Spleen (tissue), 11 donors: Measurements from ENCODE around the gene RNPEPL1. TPM values are rescaled to one million over a fixed set of nuclear protein-coding genes. Genes with fewer than 3 reads are reported as not detected.

Experiments used
- DNase-seq: peaks from one replicate; pipeline ENCODE4 v3.0.0-alpha.2; 2020
- H3K27ac ChIP-seq, 8 donors: fragments of 200-600 bp; sonication (generic) in 7 of 8; 1 replicate in 4 of 8; 2 replicates in 4 of 8; pipeline versions ENCODE4 v1.5.0 to v1.8.0; 2016 to 2021; ENCODE audit warnings: inconsistent platforms in 4 of 8, mild to moderate bottlenecking in 4 of 8, moderate library complexity in 1 of 8
- H3K27me3 ChIP-seq, 7 donors: fragments of 200-600 bp; sonication (generic) in 6 of 7; replicated peaks in 1 of 7; 1 replicate in 4 of 7; 2 replicates in 3 of 7; pipeline versions ENCODE4 v1.5.0 to v1.8.0; 2016 to 2021; ENCODE audit warnings: inconsistent platforms in 3 of 7, mild to moderate bottlenecking in 1 of 7
- H3K36me3 ChIP-seq, 6 donors: fragments of 200-600 bp; sonication (generic) in 5 of 6; 1 replicate in 4 of 6; 2 replicates in 2 of 6; pipeline versions ENCODE4 v1.5.0 to v1.8.0; 2016 to 2021; ENCODE audit warnings: inconsistent platforms in 2 of 6
- H3K4me1 ChIP-seq, 6 donors: fragments of 200-600 bp; sonication (generic) in 5 of 6; 1 replicate in 3 of 6; 2 replicates in 3 of 6; pipeline versions ENCODE4 v1.5.0 to v1.8.0; 2016 to 2021; ENCODE audit warnings: inconsistent platforms in 3 of 6
- H3K4me3 ChIP-seq, 8 donors: fragments of 200-600 bp; sonication (generic) in 7 of 8; 1 replicate in 4 of 8; 2 replicates in 4 of 8; pipeline versions ENCODE4 v1.5.0 to v1.8.0; 2016 to 2021; ENCODE audit warnings: inconsistent platforms in 4 of 8, mild to moderate bottlenecking in 4 of 8, moderate library complexity in 2 of 8
- H3K9me3 ChIP-seq, 8 donors: fragments of 200-600 bp; sonication (generic) in 7 of 8; 1 replicate in 4 of 8; 2 replicates in 4 of 8; pipeline versions ENCODE4 v1.5.0 to v1.8.0; 2016 to 2021; ENCODE audit warnings: inconsistent platforms in 4 of 8
- POLR2A ChIP-seq, 3 donors: fragments of 450-650 bp; IDR thresholded peaks; one replicate each; pipeline ENCODE4 v1.5.1; 2017; ENCODE audit warnings: antibody characterized with exemption in 3 of 3, mild to moderate bottlenecking in 1 of 3
- POLR2AphosphoS5 ChIP-seq, 3 donors: sonication (generic); formaldehyde crosslinking; IDR thresholded peaks; one replicate each; pipeline ENCODE4 v1.5.1; 2017; ENCODE audit warnings: antibody characterized with exemption in 3 of 3
- WGBS, 5 donors: extraction: QIAGEN DNeasy Blood & Tissue Kit in 3 of 5; methylation state at CpG; one replicate each; pipeline versions ENCODE4 v1.1.5 to v1.1.7; 2013 to 2018; 5-methylcytosine and 5-hydroxymethylcytosine counted together
- intact Hi-C: fragments of 100-400 bp; cut with DNase I; formaldehyde crosslinking; loops from one replicate; pipeline ENCODE4 v1.15.0; 2023; ENCODE audit warnings: low total_unique reads
- polyA plus RNA-seq, 3 donors: library from polyadenylated mRNA; stranded (reverse); fragments of 200-250 nt; gene quantifications; one replicate each; pipeline ENCODE4 v1.2.1, GENCODE V29; 2013
- total RNA-seq, 7 donors: library from RNA; depleted of rRNA in 3 of 7; stranded (reverse); fragments of >200 nt in 3 of 7; fragmentation: NEBNext Ultra II Directional in 4 of 7; extraction: Animal tissue kit (Norgen Biotek cat#: 25700) in 4 of 7; gene quantifications; one replicate each; pipeline versions ENCODE4 v1.1.0 to v1.2.1, GENCODE V29; 2016 to 2021
- TF ChIP-seq, protein P1 (sequence below), 11 experiments: fragments of 200-600 bp in 7 of 11; fragments of 450-650 bp in 4 of 11; sonication (generic) in 4 of 11; IDR thresholded peaks in 8 of 11; conservative IDR thresholded peaks in 3 of 11; 1 replicate in 7 of 11; 2 replicates in 4 of 11; pipeline versions ENCODE4 v1.4.0 to v1.8.0; 2016 to 2021; ENCODE audit warnings: antibody characterized with exemption in 11 of 11, inconsistent platforms in 4 of 11, mild to moderate bottlenecking in 1 of 11
- donor health status: healthy with polysubstance abuse.
- donor health status: DM: no; HTN: no; CAD: no; lungs with moderate emphysema.
- donor health status: DM: no; HTN: no; CAD: no.
- donor health status: Bipolar disorder and iron deficiency.
- donor health status: healthy.
- donor health status: DM: no; HTN: no; CAD: no.
- donor health status: DM: yes; HTN: yes; CAD: no.

RNPEPL1 gene
- total and polyA plus RNA-seq, 10 donors = 57.2 to 165 (median 87.4) TPM

DNA sequence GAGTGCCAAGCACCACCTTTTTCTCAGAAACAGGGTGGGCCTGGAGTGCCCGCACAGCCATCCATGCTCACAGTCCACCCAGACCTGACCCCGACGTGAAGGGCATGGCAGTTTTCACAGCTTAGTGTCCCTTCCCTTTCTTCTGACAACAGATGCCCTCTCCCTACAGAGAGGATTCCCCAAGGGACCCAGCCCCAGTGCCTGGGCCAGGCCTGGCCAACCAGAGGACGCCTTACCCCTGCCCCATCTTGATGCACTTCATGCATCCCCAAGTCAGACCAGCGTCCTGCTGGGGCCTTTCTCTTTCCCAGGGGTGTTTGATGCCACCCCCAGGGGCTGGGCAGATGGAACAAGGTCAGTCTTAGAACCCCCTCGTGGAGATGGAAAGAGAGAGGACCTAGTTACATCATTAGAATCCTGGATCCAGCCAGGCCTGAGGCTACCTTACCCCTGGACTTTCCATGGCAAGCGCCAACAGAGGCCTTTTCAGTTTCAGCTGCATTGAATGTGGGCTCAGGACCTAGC is 14.3 kb upstream of the RNPEPL1 start:
- intact Hi-C loops = no loop called here
- Histone ChIP-seq H3K4me3 (no peak overlapping the region), H3K4me1 (peaks cover 19 to 53% (median 34%) of the 10 kb centered on the region in 6 donors), H3K27ac (no peak overlapping the region), H3K36me3 (peaks cover 0 to 67% (median 22%) of the 10 kb centered on the region in 6 donors), H3K27me3 (peaks cover 0 to 7% (median 0%) of the 10 kb centered on the region in 7 donors), H3K9me3 (peaks cover 0 to 12% (median 3%) of the 10 kb centered on the region in 8 donors)
- TF ChIP-seq POLR2A (IDR thresholded peaks at IDR 0.05) = no peak
- TF ChIP-seq POLR2AphosphoS5 (IDR thresholded peaks at IDR 0.05) = no peak
- TF ChIP-seq, protein P1, sequence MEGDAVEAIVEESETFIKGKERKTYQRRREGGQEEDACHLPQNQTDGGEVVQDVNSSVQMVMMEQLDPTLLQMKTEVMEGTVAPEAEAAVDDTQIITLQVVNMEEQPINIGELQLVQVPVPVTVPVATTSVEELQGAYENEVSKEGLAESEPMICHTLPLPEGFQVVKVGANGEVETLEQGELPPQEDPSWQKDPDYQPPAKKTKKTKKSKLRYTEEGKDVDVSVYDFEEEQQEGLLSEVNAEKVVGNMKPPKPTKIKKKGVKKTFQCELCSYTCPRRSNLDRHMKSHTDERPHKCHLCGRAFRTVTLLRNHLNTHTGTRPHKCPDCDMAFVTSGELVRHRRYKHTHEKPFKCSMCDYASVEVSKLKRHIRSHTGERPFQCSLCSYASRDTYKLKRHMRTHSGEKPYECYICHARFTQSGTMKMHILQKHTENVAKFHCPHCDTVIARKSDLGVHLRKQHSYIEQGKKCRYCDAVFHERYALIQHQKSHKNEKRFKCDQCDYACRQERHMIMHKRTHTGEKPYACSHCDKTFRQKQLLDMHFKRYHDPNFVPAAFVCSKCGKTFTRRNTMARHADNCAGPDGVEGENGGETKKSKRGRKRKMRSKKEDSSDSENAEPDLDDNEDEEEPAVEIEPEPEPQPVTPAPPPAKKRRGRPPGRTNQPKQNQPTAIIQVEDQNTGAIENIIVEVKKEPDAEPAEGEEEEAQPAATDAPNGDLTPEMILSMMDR (IDR thresholded peaks at IDR 0.05 in 8 of 11, conservative IDR thresholded peaks at IDR 0.05 in 3 of 11) = no peak
- WGBS, 5 donors = 89 to 96% (median 93%) methylated on average over 7 of the region's 7 CpGs
- peak; percentile 56 for DNase-seq

DNA sequence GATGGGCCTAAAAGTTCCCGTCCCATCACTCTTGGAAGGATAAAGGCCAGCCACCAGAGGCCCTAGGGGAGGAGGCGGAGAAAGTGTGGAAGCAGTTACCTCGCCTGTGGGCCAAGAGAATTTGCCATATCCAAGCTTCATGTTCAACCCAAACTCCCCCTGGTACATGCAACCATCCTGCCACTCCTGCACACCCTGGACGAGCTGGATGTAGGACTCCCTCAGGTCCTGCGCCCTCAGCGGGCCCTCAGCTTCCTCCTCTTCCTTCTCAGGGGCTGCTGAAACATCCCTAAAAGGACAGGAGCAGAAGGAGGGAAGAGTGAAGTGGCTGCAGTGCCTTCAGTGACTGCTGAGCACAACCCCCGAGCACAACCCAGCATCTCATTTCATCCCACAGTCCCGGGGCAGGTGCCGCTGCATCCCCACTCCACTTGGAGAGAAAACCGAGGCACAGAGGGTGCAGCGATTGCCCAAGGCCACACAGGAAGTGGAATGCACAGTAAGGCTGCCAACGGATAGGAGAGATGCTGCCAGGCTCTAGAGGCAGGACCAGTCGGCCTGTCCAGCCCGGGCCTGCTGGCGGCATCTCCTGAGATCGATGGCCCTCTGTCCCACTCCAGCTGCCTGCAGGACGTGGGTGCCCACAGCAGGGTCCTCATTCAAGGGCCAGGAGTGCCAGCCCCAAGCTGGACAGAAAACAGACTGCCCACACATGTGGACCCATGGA is 13.4 kb upstream of the RNPEPL1 start:
- TF ChIP-seq POLR2AphosphoS5 (IDR thresholded peaks at IDR 0.05) = no peak
- TF ChIP-seq, protein P1 (IDR thresholded peaks at IDR 0.05 in 8 of 11, conservative IDR thresholded peaks at IDR 0.05 in 3 of 11) = no peak
- no peak for TF ChIP-seq POLR2A (IDR thresholded peaks at IDR 0.05)
- 86 to 92% (median 89%) methylated on average over 10 to 17 of the region's 17 CpGs for WGBS, 5 donors
- Histone ChIP-seq H3K4me1 (peaks cover 28 to 62% (median 43%) of the 10 kb centered on the region in 6 donors), H3K36me3 (peaks cover 0 to 68% (median 22%) of the 10 kb centered on the region in 6 donors), H3K4me3 (no peak overlapping the region), H3K27ac (no peak overlapping the region), H3K27me3 (peaks cover 0 to 7% (median 0%) of the 10 kb centered on the region in 7 donors), H3K9me3 (peaks cover 0 to 12% (median 3%) of the 10 kb centered on the region in 8 donors)
- DNase-seq = peak; percentile 73
- intact Hi-C loops = no loop called here

DNA sequence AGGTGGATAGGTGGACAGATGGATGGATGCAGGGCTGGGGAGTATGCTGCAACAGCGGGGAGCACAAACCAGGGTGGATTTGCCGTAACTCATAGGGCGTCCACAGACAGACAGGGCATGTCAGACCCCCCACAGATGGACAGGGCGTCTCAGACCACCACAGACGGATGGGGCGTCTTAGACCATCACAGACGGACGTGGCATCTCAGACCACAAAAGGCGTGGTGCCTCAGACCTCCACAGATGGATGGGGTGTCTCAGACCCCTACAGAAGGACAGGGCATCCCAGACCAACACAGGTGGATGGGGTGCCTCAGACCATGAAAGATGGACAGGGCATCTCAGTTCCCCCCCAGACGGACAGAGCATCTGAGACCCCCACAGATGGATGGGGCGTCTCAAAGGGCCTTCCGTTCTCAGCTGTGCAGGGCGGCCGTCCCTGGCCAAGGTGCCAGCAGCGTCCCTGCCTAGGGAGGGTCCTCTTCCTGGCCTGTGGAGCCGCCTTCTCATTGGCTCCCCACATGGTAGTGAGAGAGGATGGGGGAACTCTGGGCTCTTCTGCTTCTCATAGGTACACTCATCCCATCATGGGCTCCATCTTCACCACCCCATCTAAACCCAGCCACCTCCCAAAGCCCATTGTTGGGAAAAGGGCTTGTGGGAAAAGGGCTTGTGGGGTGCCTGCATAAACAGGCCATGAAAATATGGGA is 12.6 kb upstream of the RNPEPL1 start:
- peaks cover 0 to 7% (median 0%) of the 10 kb centered on the region in 7 donors for H3K27me3 ChIP-seq
- peaks cover 29 to 66% (median 46%) of the 10 kb centered on the region in 6 donors for H3K4me1 ChIP-seq
- WGBS, 5 donors = 85 to 96% (median 95%) methylated on average over 12 to 16 of the region's 16 CpGs
- no peak overlapping the region for H3K27ac ChIP-seq
- no peak for TF ChIP-seq POLR2AphosphoS5 (IDR thresholded peaks at IDR 0.05)
- TF ChIP-seq, protein P1 (IDR thresholded peaks at IDR 0.05 in 8 of 11, conservative IDR thresholded peaks at IDR 0.05 in 3 of 11) = no peak
- no peak for TF ChIP-seq POLR2A (IDR thresholded peaks at IDR 0.05)
- H3K9me3 ChIP-seq = peaks cover 0 to 8% (median 2%) of the 10 kb centered on the region in 8 donors
- H3K36me3 ChIP-seq = peaks cover 0 to 66% (median 18%) of the 10 kb centered on the region in 6 donors
- intact Hi-C loops = no loop called here
- DNase-seq = no peak
- no peak overlapping the region for H3K4me3 ChIP-seq
